Endothelial cell of umbilical vein (primary cell): ENCODE measurements around the gene MTSS2.

Experiments
- EZH2 ChIP-seq: IDR thresholded peaks from 2 replicates; pipeline ENCODE4 v1.6.1; 2012; ENCODE audit warnings: borderline replicate concordance, low read depth, mild to moderate bottlenecking, moderate library complexity, low read length, inconsistent platforms; ENCODE audit not compliant: severe bottlenecking
- MYC ChIP-seq: IDR thresholded peaks from one replicate; pipeline ENCODE4 v1.6.1; 2011; ENCODE audit warnings: mild to moderate bottlenecking, low read depth, low read length
- POLR2A ChIP-seq: IDR thresholded peaks from 2 replicates; pipeline ENCODE4 v1.6.1; 2012; ENCODE audit warnings: low read depth, mild to moderate bottlenecking, control low read depth, low read length
- POLR2AphosphoS5 ChIP-seq: IDR thresholded peaks from 2 replicates; pipeline ENCODE4 v1.6.1; 2012; ENCODE audit warnings: low read depth, mild to moderate bottlenecking, control low read depth, low read length, moderate library complexity; ENCODE audit not compliant: insufficient read depth
- TF ChIP-seq, protein P1 (sequence below), 2 donors: IDR thresholded peaks; 1 replicate in 1 of 2; 2 replicates in 1 of 2; pipeline ENCODE4 v1.5.1; 2011; ENCODE audit warnings: low read length in 2 of 2, mild to moderate bottlenecking in 2 of 2, moderate library complexity in 2 of 2, control low read depth in 1 of 2, inconsistent platforms in 1 of 2, low read depth in 1 of 2; ENCODE audit not compliant: insufficient read depth in 1 of 2; ENCODE audit errors: extremely low read depth in 1 of 2
- TF ChIP-seq, protein P2 (sequence below): IDR thresholded peaks from 2 replicates; pipeline ENCODE4 v1.6.1; 2011; ENCODE audit not compliant: insufficient read depth, insufficient read length

DNA sequence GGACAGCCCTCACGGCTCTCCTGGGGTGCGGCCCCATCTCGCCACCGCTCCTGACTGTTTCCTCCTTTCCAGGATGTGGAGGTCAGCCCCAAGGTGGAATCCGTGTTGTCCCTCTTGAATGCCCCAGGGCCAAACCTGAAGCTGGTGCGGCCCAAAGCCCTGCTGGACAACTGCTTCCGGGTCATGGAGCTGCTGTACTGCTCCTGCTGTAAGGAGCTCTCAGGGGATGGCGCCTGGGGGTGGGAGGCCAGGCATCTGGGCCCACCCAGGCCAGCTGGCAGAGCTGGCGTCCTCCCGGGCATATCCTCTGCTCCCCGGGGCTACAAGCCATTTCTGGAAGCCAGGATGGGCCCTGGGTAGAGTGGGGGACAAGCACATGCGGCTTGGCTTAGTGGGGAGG is 26.3 kb downstream of the MTSS2 start:
- TF ChIP-seq EZH2: no peak
- no peak for TF ChIP-seq POLR2A
- no peak for TF ChIP-seq POLR2AphosphoS5
- TF ChIP-seq, protein P1, sequence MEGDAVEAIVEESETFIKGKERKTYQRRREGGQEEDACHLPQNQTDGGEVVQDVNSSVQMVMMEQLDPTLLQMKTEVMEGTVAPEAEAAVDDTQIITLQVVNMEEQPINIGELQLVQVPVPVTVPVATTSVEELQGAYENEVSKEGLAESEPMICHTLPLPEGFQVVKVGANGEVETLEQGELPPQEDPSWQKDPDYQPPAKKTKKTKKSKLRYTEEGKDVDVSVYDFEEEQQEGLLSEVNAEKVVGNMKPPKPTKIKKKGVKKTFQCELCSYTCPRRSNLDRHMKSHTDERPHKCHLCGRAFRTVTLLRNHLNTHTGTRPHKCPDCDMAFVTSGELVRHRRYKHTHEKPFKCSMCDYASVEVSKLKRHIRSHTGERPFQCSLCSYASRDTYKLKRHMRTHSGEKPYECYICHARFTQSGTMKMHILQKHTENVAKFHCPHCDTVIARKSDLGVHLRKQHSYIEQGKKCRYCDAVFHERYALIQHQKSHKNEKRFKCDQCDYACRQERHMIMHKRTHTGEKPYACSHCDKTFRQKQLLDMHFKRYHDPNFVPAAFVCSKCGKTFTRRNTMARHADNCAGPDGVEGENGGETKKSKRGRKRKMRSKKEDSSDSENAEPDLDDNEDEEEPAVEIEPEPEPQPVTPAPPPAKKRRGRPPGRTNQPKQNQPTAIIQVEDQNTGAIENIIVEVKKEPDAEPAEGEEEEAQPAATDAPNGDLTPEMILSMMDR (IDR thresholded peaks at IDR 0.05; ENCODE audit: extremely low read depth in 1 of 2, insufficient read depth in 1 of 2, low read depth in 1 of 2, low read length in 2 of 2): no peak
- TF ChIP-seq, protein P2, sequence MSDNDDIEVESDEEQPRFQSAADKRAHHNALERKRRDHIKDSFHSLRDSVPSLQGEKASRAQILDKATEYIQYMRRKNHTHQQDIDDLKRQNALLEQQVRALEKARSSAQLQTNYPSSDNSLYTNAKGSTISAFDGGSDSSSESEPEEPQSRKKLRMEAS: no peak
- TF ChIP-seq MYC: no peak
